NCI-H526 (cell line): ENCODE measurements around the gene AGBL4.
A peak's percentile ranks its signal among the peaks of the same experiment; 100 is the strongest.

Experiments
- DNase-seq, 2 experiments: peaks; one replicate each; lab custom pipeline; 2025; lab: John Stamatoyannopoulos, UW

The AGBL4 gene

GRCh38 chr1:48889615-48890014 is 1134.1 kb downstream of the AGBL4 start:
- DNase-seq = no peak

- no peak for DNase-seq
These were observed 1134.7 kb downstream of the AGBL4 start for GRCh38 chr1:48889082-48889481.

- no peak for DNase-seq
These were observed 1136.0 kb downstream of the AGBL4 start for GRCh38 chr1:48887796-48888195.

GRCh38 chr1:48882020-48882419 is 1141.7 kb downstream of the AGBL4 start:
- no peak for DNase-seq

- no peak for DNase-seq
These were observed 1145.4 kb downstream of the AGBL4 start for GRCh38 chr1:48878191-48878940.

- DNase-seq = no peak
These were observed 1147.4 kb downstream of the AGBL4 start for GRCh38 chr1:48876330-48876785.

GRCh38 chr1:48875552-48876329 is 1148.0 kb downstream of the AGBL4 start:
- DNase-seq = peak; percentile 17 to 36

- no peak for DNase-seq
These were observed 1149.8 kb downstream of the AGBL4 start for GRCh38 chr1:48873944-48874343.

- DNase-seq = peak; percentile 14 to 56
These were observed 1153.2 kb downstream of the AGBL4 start for GRCh38 chr1:48870596-48870995.

GRCh38 chr1:48869116-48869893 is 1154.4 kb downstream of the AGBL4 start:
- DNase-seq = peak in 1 of 2 experiments; percentile 14

GRCh38 chr1:48864913-48865312 is 1158.8 kb downstream of the AGBL4 start:
- no peak for DNase-seq

GRCh38 chr1:48859456-48859855 is 1164.3 kb downstream of the AGBL4 start:
- no peak for DNase-seq

GRCh38 chr1:48858200-48858920 is 1165.4 kb downstream of the AGBL4 start:
- DNase-seq = no peak

- no peak for DNase-seq
These were observed 1170.7 kb downstream of the AGBL4 start for GRCh38 chr1:48853006-48853405.

GRCh38 chr1:48851638-48852037 is 1172.1 kb downstream of the AGBL4 start:
- DNase-seq = no peak

- no peak for DNase-seq
These were observed 1175.7 kb downstream of the AGBL4 start for GRCh38 chr1:48848035-48848434.

GRCh38 chr1:48846441-48846840 is 1177.3 kb downstream of the AGBL4 start:
- no peak for DNase-seq

- DNase-seq = no peak
These were observed 1179.6 kb downstream of the AGBL4 start for GRCh38 chr1:48844187-48844586.

- peak; percentile 79 to 86 for DNase-seq
These were observed 1181.8 kb downstream of the AGBL4 start for GRCh38 chr1:48841966-48842365.

- peak in 1 of 2 experiments; percentile 42 for DNase-seq
These were observed 1182.3 kb downstream of the AGBL4 start for GRCh38 chr1:48841461-48841860.

- DNase-seq = no peak
These were observed 1192.4 kb downstream of the AGBL4 start for GRCh38 chr1:48831120-48831978.
